SIG-M5 treated with dmso at 0.1 percent for 504 hours (cell line): Measurements from ENCODE around the gene SNX25.

ENCODE experiments used
- DNase-seq: peaks from one replicate; lab custom pipeline; 2025; ENCODE audit not compliant: unreplicated experiment; lab: John Stamatoyannopoulos, UW

SNX25 gene

DNA sequence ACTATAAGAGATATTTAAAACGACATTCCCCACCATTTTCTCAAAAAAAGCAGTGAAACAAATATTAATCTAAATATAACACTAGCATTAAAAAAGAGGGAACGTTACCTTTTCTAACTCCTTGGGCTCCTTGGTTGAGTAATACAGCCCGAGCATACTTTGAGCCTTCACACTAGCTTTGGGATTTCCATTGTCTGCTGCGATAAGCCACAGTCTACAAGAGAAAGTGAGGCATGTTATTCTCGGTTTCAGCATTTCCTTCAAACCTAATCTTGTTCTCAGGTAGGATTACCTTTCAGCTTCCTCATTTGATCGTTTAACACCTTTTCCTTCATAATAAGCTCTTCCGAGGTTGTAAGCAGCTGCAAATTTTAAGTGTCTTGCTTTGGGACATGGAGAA is 164.6 kb downstream of the SNX25 start:
- no peak for DNase-seq

DNA sequence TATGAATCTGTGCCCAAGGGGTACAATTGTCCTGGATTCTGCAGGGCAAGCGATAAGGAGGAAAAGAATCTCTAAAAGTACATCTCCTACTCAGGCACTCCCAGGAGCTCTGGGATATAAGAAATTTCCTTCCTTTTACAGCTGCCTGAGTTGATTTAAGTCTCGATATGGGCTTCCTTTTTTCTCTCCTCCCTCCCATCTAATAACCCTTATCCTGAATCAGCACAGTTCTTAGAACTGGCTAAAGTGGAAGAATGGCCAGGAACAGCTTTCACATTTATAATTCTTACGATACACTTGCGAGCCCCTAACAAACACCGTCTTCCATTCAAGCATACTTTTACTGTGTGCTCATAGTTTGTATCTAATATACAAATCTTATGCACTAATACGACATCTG is 165.2 kb downstream of the SNX25 start:
- no peak for DNase-seq

DNA sequence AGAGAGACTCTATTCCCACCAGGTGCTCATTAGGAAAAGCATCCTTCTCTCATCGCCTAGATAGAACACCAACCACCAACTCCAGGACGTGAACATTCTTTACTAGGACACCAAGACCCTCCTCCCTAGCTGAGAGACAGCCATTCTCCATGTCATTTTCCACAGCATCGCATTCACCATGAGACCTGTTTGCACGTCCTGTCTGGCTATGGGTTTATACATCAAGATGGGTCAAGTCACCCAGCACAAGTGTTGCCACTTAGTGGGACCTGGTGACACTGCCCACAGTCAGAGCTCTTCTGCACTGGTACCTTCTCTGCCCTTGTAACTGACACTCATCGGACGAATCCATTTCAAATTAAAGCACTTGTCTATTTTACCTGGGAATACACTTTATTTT is 168.9 kb downstream of the SNX25 start:
- DNase-seq, result no peak

DNA sequence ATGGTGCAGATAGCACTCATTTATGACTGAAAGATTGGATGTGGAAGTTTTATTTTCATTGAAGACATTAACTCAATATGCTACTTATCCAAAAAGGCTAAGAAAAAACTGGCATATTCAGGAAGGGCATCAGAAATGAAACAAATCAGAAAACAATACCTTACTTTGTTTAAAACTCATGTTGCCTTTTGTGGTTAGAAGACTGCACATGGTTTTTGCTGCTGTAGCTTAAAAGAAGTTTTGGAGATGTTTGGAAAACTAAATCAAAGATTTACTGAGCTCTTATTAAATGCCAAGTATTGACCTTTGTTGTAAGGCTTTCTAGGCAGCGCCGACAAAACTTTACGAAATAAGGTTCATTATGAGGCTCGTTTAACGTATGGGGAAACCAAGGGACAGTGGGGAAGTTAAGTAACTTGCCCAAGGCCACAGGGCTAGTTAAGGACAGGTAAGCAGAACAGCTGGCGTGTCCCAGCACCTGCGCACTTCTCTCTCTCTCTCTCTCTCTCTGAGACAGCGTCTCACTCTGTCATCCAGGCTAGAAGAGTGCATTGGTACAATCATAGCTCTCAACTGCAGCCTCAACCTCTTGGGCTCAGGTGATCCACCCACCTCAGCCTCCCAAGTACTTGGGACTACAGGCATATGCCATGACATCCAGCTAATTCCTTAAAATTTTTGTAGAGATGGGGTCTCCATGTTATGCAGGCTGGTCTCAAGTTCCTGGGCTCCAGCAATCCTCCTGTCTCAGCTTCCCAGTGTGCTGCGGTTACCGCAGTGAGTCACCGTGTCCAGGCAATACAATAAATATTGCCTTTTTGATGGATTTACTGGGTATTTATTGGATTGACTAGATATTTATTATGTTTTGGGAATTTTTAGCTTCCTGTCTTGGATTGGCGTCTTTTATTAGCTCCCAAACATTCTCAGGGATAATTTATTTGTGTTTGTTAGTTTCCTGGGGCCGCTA is 170.2 kb downstream of the SNX25 start:
- DNase-seq, result no peak

- DNase-seq, result no peak
Measured at GRCh38 chr4:185380320-185380719, 170.9 kb downstream of the SNX25 start.

GRCh38 chr4:185381288-185382196 is 172.1 kb downstream of the SNX25 start:
- no peak for DNase-seq

DNA sequence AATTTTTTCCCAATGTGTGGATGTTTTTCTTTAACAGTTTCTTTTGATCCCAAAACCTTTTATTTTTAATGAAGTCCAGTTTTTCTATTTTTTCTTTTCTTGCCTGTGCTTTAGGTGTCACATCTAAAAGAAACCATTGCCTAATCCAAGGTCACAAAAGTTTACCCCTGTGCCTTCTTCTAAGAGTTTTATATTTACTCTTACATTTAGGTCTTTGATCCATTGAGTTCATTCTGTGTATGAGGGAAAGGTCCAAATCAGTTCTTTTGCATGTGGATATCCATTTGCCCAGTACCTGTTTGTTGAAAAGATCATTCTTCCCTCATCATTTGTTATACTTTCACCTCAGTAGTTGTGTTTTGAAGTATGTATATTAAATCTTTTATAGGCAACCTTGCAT is 173.4 kb downstream of the SNX25 start:
- DNase-seq, result no peak

GRCh38 chr4:185383451-185383850 is 174.1 kb downstream of the SNX25 start:
- DNase-seq, result peak; percentile 22

GRCh38 chr4:185384061-185384460 is 174.7 kb downstream of the SNX25 start:
- no peak for DNase-seq

DNA sequence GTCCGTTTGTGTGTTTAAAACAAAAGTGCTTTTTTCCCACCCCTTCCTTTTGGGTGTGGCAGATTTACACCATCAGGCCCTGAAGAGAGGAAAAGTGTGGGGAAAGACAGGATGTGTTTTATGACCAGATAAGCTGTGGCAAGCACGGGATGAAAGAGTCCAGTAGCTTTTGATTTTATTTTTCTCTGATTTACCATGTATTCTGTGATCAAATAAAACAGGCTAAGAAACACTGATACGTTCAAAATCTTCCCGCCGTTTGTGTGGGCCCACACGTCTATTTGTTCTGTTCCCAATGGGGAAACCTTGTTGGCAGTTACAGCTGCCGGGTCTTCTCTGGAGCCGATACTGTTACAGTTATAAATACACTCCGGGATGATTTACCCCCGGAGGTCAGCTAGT is 175.5 kb downstream of the SNX25 start:
- DNase-seq, result no peak

- no peak for DNase-seq
Measured at GRCh38 chr4:185387957-185388356, 178.6 kb downstream of the SNX25 start.

- DNase-seq, result no peak
Measured at GRCh38 chr4:185390941-185391340, 181.5 kb downstream of the SNX25 start.

- DNase-seq, result no peak
Measured at GRCh38 chr4:185392156-185392555, 182.8 kb downstream of the SNX25 start.

DNA sequence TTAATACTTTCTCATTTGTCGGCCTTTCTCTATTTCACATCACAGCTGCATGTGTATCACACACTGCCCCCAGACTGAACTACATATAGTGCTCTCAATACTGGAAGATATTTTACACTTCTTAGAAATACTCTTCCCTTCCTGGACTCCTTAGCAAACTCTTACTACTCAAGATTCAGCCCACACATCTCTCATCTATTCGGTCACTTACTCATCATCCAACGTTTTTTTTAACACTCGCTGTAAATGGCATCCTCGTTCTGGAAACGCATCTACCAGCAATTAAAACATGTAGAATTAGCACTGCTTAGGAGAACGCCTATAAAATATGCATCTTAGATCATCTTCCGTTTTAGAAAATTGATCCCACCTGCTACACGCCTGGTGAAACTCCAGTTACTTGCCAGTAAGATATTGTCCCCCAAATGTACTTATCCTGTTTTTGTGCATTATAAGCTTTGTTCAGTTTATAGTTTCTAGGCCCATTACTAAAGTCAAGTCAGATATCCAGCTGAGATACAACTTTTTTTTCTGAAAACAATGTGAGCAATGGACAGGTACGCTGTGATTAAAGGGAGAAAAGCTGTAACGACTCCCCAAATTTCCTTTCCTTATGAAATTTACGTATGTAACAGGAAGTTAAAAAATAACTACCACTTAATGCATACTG is 185.3 kb downstream of the SNX25 start:
- no peak for DNase-seq

GRCh38 chr4:185395238-185395955 is 186.0 kb downstream of the SNX25 start, which contains the start of gene LRP2BP:
TSS of gene LRP2BP (minus strand) at chr4:185395924. CDS start at chr4:185378186, 17,738 bp downstream.
- peak; percentile 75 for DNase-seq

- DNase-seq, result peak; percentile 89
Measured at GRCh38 chr4:185395956-185396723, 186.7 kb downstream of the SNX25 start.

- no peak for DNase-seq
Measured at GRCh38 chr4:185396724-185397385, 187.5 kb downstream of the SNX25 start, which contains the start of gene ANKRD37. TSS of gene ANKRD37 (plus strand) at chr4:185396841. CDS start at chr4:185396924, 83 bp downstream.

GRCh38 chr4:185398618-185399017 is 189.2 kb downstream of the SNX25 start:
- DNase-seq, result no peak

DNA sequence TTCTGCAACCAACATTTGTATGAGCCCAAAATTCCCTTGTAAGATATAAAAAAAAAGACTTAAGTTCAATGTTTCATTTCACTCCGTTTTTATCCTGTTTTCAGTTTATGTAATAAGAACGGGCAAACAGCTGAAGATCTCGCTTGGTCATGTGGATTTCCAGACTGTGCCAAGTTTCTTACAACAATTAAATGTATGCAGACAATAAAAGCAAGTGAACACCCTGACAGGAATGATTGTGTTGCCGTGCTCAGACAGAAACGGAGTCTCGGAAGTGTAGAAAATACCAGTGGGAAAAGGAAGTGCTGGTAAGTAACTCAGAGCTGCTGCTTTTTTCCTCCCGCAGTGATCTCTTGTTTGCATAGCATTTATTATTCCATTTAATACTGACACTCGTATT is 190.1 kb downstream of the SNX25 start:
- no peak for DNase-seq
